Astrocyte (in vitro differentiated cells and primary cell): ENCODE results near the gene MRGPRF.

Source experiments
- CTCF ChIP-seq: IDR thresholded peaks from 2 replicates; pipeline ENCODE4 v1.5.1; 2011; ENCODE audit warnings: low read depth, mild to moderate bottlenecking, inconsistent platforms, low read length, moderate library complexity; ENCODE audit not compliant: insufficient read depth
- EZH2 ChIP-seq: IDR thresholded peaks from 2 replicates; pipeline ENCODE4 v1.6.1; 2012; ENCODE audit warnings: mild to moderate bottlenecking, low read length, inconsistent platforms; ENCODE audit not compliant: insufficient read depth

GRCh38 chr11:68979931-68980775 is 32.9 kb downstream of the MRGPRF start:
- no peak for TF ChIP-seq CTCF
- no peak for TF ChIP-seq EZH2
